ENCODE measurements around the gene SLFN12L. TPM values are rescaled to one million over a fixed set of nuclear protein-coding genes. Genes with fewer than 3 reads are reported as not detected.
A peak's percentile ranks its signal among the peaks of the same experiment; 100 is the strongest.

SLFN12L gene
- total and polyA plus RNA-seq, 4 donors: 0.59 to 13.2 (median 1.5) TPM

GRCh38 chr17:35548208-35548810 lies 10.8 kb upstream of the SLFN12L start:
- WGBS, 2 donors: 63 to 69% methylated on average over 8 of the region's 8 CpGs
- no peak overlapping the region for H3K27ac ChIP-seq (ENCODE audit: low read depth in 1 of 2, low read length in 1 of 2)
- no peaks in the 10 kb centered on the region for H3K36me3 ChIP-seq (ENCODE audit: control insufficient read depth in 4 of 4, insufficient read depth in 4 of 4, low read length in 4 of 4)
- H3K27me3 ChIP-seq (ENCODE audit: control insufficient read depth in 3 of 3, insufficient read depth in 3 of 3, low read length in 2 of 3): peaks cover 0 to 9% (median 0%) of the 10 kb centered on the region in 3 donors
- DNase-seq: peak; percentile 68 to 92 (median 79)
- no peaks in the 10 kb centered on the region for H3K9me3 ChIP-seq (ENCODE audit: control insufficient read depth in 4 of 4, insufficient read depth in 3 of 4, low read length in 3 of 4)
- no peak overlapping the region for H3K9ac ChIP-seq (ENCODE audit: insufficient read depth in 1 of 2, low read length in 2 of 2)
- no peak for ATAC-seq (ENCODE audit: insufficient read depth, low FRiP score)
- TF ChIP-seq CTCF (IDR thresholded peaks at IDR 0.05; ENCODE audit: control extremely low read depth, extremely low read depth): no peak
- H3K4me3 ChIP-seq: no peak overlapping the region
- H3K4me1 ChIP-seq (ENCODE audit: control insufficient read depth in 5 of 5, insufficient read depth in 5 of 5, low read length in 5 of 5): peaks cover 2 to 18% (median 5%) of the 10 kb centered on the region in 5 donors

- no peak for TF ChIP-seq CTCF (IDR thresholded peaks at IDR 0.05; ENCODE audit: control extremely low read depth, extremely low read depth)
- ATAC-seq (ENCODE audit: insufficient read depth, low FRiP score) (no peak), DNase-seq (no peak)
- Histone ChIP-seq H3K9me3 (ENCODE audit: control insufficient read depth in 4 of 4, insufficient read depth in 3 of 4, low read length in 3 of 4) (no peaks in the 10 kb centered on the region), H3K27me3 (ENCODE audit: control insufficient read depth in 3 of 3, insufficient read depth in 3 of 3, low read length in 2 of 3) (peaks cover 0 to 3% (median 0%) of the 10 kb centered on the region in 3 donors), H3K36me3 (ENCODE audit: control insufficient read depth in 4 of 4, insufficient read depth in 4 of 4, low read length in 4 of 4) (no peaks in the 10 kb centered on the region), H3K9ac (ENCODE audit: insufficient read depth in 1 of 2, low read length in 2 of 2) (no peak overlapping the region), H3K27ac (ENCODE audit: low read depth in 1 of 2, low read length in 1 of 2) (no peak overlapping the region), H3K4me1 (ENCODE audit: control insufficient read depth in 5 of 5, insufficient read depth in 5 of 5, low read length in 5 of 5) (peaks cover 3 to 18% (median 5%) of the 10 kb centered on the region in 5 donors), H3K4me3 (no peak overlapping the region)
- 88 to 89% methylated on average over 1 of the region's 1 CpG for WGBS, 2 donors
Measured at GRCh38 chr17:35546487-35546886, 9.0 kb upstream of the SLFN12L start.

- peaks cover 0 to 3% (median 0%) of the 10 kb centered on the region in 3 donors for H3K27me3 ChIP-seq (ENCODE audit: control insufficient read depth in 3 of 3, insufficient read depth in 3 of 3, low read length in 2 of 3)
- WGBS, 2 donors: 73 to 90% methylated on average over 1 of the region's 1 CpG
- H3K27ac ChIP-seq (ENCODE audit: low read depth in 1 of 2, low read length in 1 of 2): no peak overlapping the region
- no peak overlapping the region for H3K4me3 ChIP-seq
- ATAC-seq (ENCODE audit: insufficient read depth, low FRiP score): no peak
- H3K9ac ChIP-seq (ENCODE audit: insufficient read depth in 1 of 2, low read length in 2 of 2): no peak overlapping the region
- H3K36me3 ChIP-seq (ENCODE audit: control insufficient read depth in 4 of 4, insufficient read depth in 4 of 4, low read length in 4 of 4): no peaks in the 10 kb centered on the region
- DNase-seq: no peak
- H3K9me3 ChIP-seq (ENCODE audit: control insufficient read depth in 4 of 4, insufficient read depth in 3 of 4, low read length in 3 of 4): no peaks in the 10 kb centered on the region
- peaks cover 3 to 27% (median 7%) of the 10 kb centered on the region in 5 donors for H3K4me1 ChIP-seq (ENCODE audit: control insufficient read depth in 5 of 5, insufficient read depth in 5 of 5, low read length in 5 of 5)
- no peak for TF ChIP-seq CTCF (IDR thresholded peaks at IDR 0.05; ENCODE audit: control extremely low read depth, extremely low read depth)
Measured at GRCh38 chr17:35545150-35545549, 7.7 kb upstream of the SLFN12L start.

- Histone ChIP-seq H3K4me1 (ENCODE audit: control insufficient read depth in 5 of 5, insufficient read depth in 5 of 5, low read length in 5 of 5) (peaks cover 3 to 38% (median 8%) of the 10 kb centered on the region in 5 donors), H3K27me3 (ENCODE audit: control insufficient read depth in 3 of 3, insufficient read depth in 3 of 3, low read length in 2 of 3) (peaks cover 0 to 3% (median 0%) of the 10 kb centered on the region in 3 donors), H3K36me3 (ENCODE audit: control insufficient read depth in 4 of 4, insufficient read depth in 4 of 4, low read length in 4 of 4) (no peaks in the 10 kb centered on the region), H3K27ac (ENCODE audit: low read depth in 1 of 2, low read length in 1 of 2) (no peak overlapping the region), H3K9me3 (ENCODE audit: control insufficient read depth in 4 of 4, insufficient read depth in 3 of 4, low read length in 3 of 4) (no peaks in the 10 kb centered on the region), H3K9ac (ENCODE audit: insufficient read depth in 1 of 2, low read length in 2 of 2) (no peak overlapping the region), H3K4me3 (no peak overlapping the region)
- ATAC-seq (ENCODE audit: insufficient read depth, low FRiP score): no peak
- 57 to 82% methylated on average over 1 of the region's 1 CpG for WGBS, 2 donors
- TF ChIP-seq CTCF (IDR thresholded peaks at IDR 0.05; ENCODE audit: control extremely low read depth, extremely low read depth): no peak
- peak; percentile 48 to 73 (median 63) for DNase-seq
Measured at GRCh38 chr17:35543856-35544255, 6.4 kb upstream of the SLFN12L start.
